ENCODE data around the gene DUSP12. TPM values are rescaled to one million over a fixed set of nuclear protein-coding genes. Genes with fewer than 3 reads are reported as not detected.

The DUSP12 gene
- total RNA-seq, 1 experiment from 2014 or later, result 29.4 TPM

- peak; percentile 66 for DNase-seq (ENCODE audit: low spot score)
- Mint-ChIP-seq H3K27ac (peak within 1 kb of the TSS; percentile 71), H3K4me3 (peak within 1 kb of the TSS; percentile 93), H3K9me3 (no peaks in the 10 kb centered on the region), H3K4me1 (peaks cover 8% of the 10 kb centered on the region), H3K27me3 (ENCODE audit: low read depth) (peaks cover 1% of the 10 kb centered on the region; the same call in 1 of the 2 replicates), H3K36me3 (no peaks in the 10 kb centered on the region)
- TF ChIP-seq SOX15 (CRISPR knock-in tag; IDR thresholded peaks at IDR 0.05) (no peak), CTCF (IDR thresholded peaks at IDR 0.05) (no peak), NFYB (CRISPR knock-in tag; conservative IDR thresholded peaks at IDR 0.05; ENCODE audit: low read depth) (no peak), KAT7 (CRISPR knock-in tag; IDR thresholded peaks at IDR 0.05; ENCODE audit: borderline replicate concordance) (no peak), ZNF219 (CRISPR knock-in tag; IDR thresholded peaks at IDR 0.05; ENCODE audit: borderline replicate concordance) (0 out of 2 replicates have a peak, but pooled peaks have one; percentile 1), E2F4 (CRISPR knock-in tag; IDR thresholded peaks at IDR 0.05; ENCODE audit: borderline replicate concordance, low read depth) (no peak), FOXJ3 (CRISPR knock-in tag; IDR thresholded peaks at IDR 0.05; ENCODE audit: borderline replicate concordance) (no peak), OVOL2 (CRISPR knock-in tag; IDR thresholded peaks at IDR 0.05; ENCODE audit: borderline replicate concordance) (no peak), HMGXB4 (CRISPR knock-in tag; IDR thresholded peaks at IDR 0.05) (peak; percentile 76; the same call in 1 of the 2 replicates), ATF3 (CRISPR knock-in tag; conservative IDR thresholded peaks at IDR 0.05) (no peak), ARID4B (CRISPR knock-in tag; IDR thresholded peaks at IDR 0.05; ENCODE audit: borderline replicate concordance) (no peak), CREM (CRISPR knock-in tag; IDR thresholded peaks at IDR 0.05) (0 out of 2 replicates have a peak, but pooled peaks have one; percentile 61), ZNF671 (CRISPR knock-in tag; IDR thresholded peaks at IDR 0.05) (no peak), RELA (CRISPR knock-in tag; IDR thresholded peaks at IDR 0.05; ENCODE audit: borderline replicate concordance) (no peak), ATF6 (CRISPR knock-in tag; IDR thresholded peaks at IDR 0.05) (no peak), GABPB1 (CRISPR knock-in tag; IDR thresholded peaks at IDR 0.05) (peak; percentile 34; the same call in 1 of the 2 replicates)
- TF ChIP-seq, protein P1, sequence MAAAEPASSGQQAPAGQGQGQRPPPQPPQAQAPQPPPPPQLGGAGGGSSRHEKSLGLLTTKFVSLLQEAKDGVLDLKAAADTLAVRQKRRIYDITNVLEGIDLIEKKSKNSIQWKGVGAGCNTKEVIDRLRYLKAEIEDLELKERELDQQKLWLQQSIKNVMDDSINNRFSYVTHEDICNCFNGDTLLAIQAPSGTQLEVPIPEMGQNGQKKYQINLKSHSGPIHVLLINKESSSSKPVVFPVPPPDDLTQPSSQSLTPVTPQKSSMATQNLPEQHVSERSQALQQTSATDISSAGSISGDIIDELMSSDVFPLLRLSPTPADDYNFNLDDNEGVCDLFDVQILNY (CRISPR knock-in tag; IDR thresholded peaks at IDR 0.05), result 0 out of 2 replicates have a peak, but pooled peaks have one; percentile 29
- POLR2A ChIA-PET, result no interaction called here
- peak; percentile 61 for ATAC-seq
- CTCF ChIA-PET, result interaction anchor here (0.7 to 1.5 kb wide), 2 partner anchors 26 to 271 kb away, joined by 3 to 8 read pairs; no protein-coding TSS in a partner anchor
Measured at GRCh38 chr1:161766102-161766981, 16.8 kb downstream of the DUSP12 start, which contains the start of gene ATF6. Gene ATF6 (plus strand): TSS chr1:161766320. CDS start chr1:161766361, 41 bp downstream.
